Measurements from ENCODE around the gene KANK4. TPM values are rescaled to one million over a fixed set of nuclear protein-coding genes. Genes with fewer than 3 reads are reported as not detected.
A peak's percentile ranks its signal among the peaks of the same experiment; 100 is the strongest.

KANK4 gene
- total and polyA plus RNA-seq, 2 of the 8 experiments (the other 6 are each of a cell fraction or from before 2014, with no cell fraction given): 0.22 to 0.26 TPM

DNA sequence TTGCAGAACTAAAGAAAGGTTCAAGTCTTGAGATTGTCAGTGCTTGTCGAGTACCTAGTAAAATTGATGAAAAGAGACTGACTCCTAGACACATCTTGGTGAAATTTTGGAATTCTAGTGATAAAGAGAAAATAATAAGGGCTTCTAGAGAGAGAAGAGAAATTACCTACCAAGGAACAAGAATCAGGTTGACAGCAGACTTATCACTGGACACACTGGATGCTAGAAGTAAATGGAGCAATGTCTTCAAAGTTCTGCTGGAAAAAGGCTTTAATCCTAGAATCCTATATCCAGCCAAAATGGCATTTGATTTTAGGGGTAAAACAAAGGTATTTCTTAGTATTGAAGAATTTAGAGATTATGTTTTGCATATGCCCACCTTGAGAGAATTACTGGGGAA, 108.3 kb downstream of the KANK4 start (continued):
- TF ChIP-seq, protein P1, sequence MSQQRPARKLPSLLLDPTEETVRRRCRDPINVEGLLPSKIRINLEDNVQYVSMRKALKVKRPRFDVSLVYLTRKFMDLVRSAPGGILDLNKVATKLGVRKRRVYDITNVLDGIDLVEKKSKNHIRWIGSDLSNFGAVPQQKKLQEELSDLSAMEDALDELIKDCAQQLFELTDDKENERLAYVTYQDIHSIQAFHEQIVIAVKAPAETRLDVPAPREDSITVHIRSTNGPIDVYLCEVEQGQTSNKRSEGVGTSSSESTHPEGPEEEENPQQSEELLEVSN (IDR thresholded peaks at IDR 0.05): 0 out of 2 replicates have a peak, but pooled peaks have one; percentile 4
- TF ChIP-seq RFX5 (IDR thresholded peaks at IDR 0.05; ENCODE audit: borderline replicate concordance, low read depth, low read length) (no peak), BRCA1 (IDR thresholded peaks at IDR 0.05; ENCODE audit: low read depth, low read length) (no peak)
- TF ChIP-seq, protein P2, sequence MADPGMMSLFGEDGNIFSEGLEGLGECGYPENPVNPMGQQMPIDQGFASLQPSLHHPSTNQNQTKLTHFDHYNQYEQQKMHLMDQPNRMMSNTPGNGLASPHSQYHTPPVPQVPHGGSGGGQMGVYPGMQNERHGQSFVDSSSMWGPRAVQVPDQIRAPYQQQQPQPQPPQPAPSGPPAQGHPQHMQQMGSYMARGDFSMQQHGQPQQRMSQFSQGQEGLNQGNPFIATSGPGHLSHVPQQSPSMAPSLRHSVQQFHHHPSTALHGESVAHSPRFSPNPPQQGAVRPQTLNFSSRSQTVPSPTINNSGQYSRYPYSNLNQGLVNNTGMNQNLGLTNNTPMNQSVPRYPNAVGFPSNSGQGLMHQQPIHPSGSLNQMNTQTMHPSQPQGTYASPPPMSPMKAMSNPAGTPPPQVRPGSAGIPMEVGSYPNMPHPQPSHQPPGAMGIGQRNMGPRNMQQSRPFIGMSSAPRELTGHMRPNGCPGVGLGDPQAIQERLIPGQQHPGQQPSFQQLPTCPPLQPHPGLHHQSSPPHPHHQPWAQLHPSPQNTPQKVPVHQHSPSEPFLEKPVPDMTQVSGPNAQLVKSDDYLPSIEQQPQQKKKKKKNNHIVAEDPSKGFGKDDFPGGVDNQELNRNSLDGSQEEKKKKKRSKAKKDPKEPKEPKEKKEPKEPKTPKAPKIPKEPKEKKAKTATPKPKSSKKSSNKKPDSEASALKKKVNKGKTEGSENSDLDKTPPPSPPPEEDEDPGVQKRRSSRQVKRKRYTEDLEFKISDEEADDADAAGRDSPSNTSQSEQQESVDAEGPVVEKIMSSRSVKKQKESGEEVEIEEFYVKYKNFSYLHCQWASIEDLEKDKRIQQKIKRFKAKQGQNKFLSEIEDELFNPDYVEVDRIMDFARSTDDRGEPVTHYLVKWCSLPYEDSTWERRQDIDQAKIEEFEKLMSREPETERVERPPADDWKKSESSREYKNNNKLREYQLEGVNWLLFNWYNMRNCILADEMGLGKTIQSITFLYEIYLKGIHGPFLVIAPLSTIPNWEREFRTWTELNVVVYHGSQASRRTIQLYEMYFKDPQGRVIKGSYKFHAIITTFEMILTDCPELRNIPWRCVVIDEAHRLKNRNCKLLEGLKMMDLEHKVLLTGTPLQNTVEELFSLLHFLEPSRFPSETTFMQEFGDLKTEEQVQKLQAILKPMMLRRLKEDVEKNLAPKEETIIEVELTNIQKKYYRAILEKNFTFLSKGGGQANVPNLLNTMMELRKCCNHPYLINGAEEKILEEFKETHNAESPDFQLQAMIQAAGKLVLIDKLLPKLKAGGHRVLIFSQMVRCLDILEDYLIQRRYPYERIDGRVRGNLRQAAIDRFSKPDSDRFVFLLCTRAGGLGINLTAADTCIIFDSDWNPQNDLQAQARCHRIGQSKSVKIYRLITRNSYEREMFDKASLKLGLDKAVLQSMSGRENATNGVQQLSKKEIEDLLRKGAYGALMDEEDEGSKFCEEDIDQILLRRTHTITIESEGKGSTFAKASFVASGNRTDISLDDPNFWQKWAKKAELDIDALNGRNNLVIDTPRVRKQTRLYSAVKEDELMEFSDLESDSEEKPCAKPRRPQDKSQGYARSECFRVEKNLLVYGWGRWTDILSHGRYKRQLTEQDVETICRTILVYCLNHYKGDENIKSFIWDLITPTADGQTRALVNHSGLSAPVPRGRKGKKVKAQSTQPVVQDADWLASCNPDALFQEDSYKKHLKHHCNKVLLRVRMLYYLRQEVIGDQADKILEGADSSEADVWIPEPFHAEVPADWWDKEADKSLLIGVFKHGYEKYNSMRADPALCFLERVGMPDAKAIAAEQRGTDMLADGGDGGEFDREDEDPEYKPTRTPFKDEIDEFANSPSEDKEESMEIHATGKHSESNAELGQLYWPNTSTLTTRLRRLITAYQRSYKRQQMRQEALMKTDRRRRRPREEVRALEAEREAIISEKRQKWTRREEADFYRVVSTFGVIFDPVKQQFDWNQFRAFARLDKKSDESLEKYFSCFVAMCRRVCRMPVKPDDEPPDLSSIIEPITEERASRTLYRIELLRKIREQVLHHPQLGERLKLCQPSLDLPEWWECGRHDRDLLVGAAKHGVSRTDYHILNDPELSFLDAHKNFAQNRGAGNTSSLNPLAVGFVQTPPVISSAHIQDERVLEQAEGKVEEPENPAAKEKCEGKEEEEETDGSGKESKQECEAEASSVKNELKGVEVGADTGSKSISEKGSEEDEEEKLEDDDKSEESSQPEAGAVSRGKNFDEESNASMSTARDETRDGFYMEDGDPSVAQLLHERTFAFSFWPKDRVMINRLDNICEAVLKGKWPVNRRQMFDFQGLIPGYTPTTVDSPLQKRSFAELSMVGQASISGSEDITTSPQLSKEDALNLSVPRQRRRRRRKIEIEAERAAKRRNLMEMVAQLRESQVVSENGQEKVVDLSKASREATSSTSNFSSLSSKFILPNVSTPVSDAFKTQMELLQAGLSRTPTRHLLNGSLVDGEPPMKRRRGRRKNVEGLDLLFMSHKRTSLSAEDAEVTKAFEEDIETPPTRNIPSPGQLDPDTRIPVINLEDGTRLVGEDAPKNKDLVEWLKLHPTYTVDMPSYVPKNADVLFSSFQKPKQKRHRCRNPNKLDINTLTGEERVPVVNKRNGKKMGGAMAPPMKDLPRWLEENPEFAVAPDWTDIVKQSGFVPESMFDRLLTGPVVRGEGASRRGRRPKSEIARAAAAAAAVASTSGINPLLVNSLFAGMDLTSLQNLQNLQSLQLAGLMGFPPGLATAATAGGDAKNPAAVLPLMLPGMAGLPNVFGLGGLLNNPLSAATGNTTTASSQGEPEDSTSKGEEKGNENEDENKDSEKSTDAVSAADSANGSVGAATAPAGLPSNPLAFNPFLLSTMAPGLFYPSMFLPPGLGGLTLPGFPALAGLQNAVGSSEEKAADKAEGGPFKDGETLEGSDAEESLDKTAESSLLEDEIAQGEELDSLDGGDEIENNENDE (IDR thresholded peaks at IDR 0.05; ENCODE audit: insufficient replicate concordance, low read length): no peak

Measured in H1 (cell line).